ENCODE measurements around the gene DEXI.

The DEXI gene

GRCh38 chr16:10942352-10943063 is at the start of gene DEXI:
TSS of gene DEXI (minus strand) at chr16:10942468. CDS start at chr16:10942005, 463 bp downstream.
- DNase-seq (ENCODE audit: low spot score): peak; percentile 92

GRCh38 chr16:10990378-10990777 is 48.1 kb upstream of the DEXI start:
- no peak for DNase-seq (ENCODE audit: low spot score)

GRCh38 chr16:10989559-10989958 is 47.3 kb upstream of the DEXI start:
- peak; percentile 25 for DNase-seq (ENCODE audit: low spot score)

- no peak for DNase-seq (ENCODE audit: low spot score)
Measured at GRCh38 chr16:10988879-10989278, 46.6 kb upstream of the DEXI start.

DNA sequence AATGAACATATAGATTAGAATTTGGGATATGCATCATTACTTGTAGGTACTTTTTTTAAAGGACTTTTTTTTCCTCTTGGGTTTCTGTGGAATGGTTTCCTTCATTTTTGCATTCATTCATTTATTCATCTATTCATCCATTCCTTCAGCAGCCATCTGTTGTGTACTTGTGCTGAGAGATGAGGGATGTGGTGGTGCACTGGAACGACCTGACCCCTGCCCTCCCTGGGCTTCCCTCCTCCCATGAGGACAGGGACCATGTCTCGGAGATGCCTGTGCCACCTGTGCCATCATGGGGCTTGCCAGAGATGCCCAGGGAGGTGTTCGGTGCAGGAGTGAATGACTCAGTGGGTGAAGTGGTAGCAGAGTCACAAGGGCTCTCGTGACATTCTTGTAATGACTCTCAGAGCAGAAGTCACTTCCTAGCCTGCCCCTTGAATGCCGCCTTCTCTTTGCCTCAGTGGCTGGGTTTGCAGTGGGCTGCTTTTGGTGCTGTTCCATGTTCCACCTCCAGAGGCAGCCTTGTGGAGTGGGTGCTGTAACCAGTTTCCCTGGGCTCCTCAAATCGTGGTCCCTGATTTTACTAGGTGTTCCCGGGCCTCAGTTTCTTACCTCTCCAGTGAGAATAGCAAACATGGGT is 46.0 kb upstream of the DEXI start:
- no peak for DNase-seq (ENCODE audit: low spot score)

- DNase-seq (ENCODE audit: low spot score): no peak
Measured at GRCh38 chr16:10987361-10988163, 45.3 kb upstream of the DEXI start.

DNA sequence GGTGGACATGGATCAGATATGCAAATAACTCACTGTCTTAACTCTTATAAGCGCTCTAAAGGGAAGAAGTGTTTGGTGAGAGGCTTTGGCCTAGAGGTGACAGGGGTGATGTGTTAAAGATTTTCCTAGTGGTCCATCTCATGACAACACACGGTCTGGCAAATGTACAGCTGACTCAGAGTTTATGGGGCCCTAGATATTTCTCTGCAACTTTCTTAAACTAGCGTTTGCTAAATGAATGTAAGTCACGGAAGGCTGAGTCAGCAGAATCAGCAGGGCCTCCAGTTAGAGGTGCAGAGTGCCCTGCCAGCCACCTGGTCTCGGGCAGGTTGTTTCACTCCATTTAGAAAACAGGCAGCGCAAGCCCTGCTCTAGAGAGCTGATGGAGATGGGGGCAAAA is 42.2 kb upstream of the DEXI start:
- no peak for DNase-seq (ENCODE audit: low spot score)

DNA sequence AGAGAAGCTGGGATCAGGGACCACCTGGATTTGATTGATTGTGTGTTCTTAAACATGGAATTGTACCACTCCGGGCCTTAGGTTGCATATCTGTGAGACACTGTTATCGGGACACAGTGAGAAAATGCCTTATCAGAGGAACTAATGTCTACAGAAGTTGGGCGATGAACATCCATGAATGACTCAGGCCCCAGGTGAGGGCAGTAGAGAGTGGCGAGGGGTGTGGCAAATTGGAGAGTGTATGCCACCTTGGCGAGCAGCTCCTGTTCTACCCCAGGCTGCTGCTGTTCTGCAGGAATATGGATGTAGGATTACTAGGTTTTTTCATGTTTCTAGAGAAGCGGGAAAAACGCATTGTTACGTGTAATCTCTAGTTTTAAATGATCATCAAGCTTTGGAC is 40.9 kb upstream of the DEXI start:
- no peak for DNase-seq (ENCODE audit: low spot score)

GRCh38 chr16:10982465-10983150 is 40.3 kb upstream of the DEXI start:
- no peak for DNase-seq (ENCODE audit: low spot score)

DNA sequence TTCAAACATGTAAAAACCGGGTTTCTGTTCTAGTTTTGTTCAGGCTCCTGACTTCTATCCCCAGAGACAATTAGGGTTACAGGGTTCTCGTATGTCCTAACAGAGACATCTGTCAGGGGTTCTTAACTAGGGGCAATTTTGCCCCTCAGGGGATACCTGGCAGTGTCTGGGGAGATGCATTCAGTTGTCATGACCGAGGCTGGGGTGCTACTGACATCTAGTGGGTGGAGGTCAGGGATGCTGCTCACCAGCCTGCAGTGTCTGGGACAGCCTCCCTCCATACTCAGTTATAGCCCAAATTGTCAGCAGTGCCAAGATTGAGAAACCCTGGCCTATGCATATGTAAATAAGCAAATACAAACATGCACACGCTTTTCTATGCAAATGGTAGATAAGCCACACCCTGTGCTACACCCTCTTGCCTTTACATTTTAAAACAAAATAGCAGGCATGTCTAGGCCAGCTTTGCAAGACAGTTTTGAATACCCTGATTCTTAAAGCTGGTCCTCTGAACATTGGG is 39.5 kb upstream of the DEXI start:
- DNase-seq (ENCODE audit: low spot score): no peak

GRCh38 chr16:10980813-10981212 is 38.5 kb upstream of the DEXI start:
- peak; percentile 18 for DNase-seq (ENCODE audit: low spot score)

DNA sequence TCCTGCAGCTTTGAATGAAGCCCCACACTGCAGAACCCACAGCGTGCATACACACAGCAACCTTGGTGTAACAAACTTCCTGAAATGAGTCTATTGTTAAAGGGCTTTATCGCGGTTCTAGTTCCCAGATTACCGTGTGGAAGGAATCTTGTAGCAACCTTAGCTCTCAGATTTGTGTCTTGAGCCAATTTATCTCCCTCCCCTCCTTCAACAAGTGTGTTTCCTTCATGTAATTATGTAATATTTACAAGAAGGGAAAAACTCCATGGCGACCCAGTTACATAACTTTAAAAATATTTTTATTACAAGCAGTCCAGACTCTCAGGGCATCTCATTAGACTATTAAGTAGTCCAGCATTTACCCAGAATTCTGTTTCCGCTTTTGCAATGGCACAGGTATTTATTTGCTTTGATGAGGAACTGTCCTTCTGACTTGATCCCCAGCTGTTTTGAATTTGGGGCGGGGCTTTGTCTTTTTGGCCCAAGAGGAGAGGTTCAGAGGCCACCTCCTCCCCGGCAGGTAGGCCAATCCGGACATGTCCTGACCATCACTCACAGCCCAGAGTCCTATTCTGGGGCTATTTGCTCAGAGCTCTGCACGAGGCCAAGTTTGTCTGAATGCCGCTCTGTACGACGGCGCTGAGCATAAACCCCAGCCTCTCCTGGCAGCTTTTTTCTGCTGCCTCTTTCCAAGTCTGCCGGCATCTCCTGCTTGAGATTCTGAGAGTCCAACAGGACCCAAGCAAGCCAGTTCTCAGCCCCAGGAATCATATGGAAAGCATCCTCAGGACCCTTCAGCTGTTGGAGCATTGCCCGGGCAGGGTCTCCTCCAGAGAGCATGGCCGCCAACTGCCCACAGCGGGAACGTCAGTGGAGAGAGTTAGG is 37.7 kb upstream of the DEXI start:
- DNase-seq (ENCODE audit: low spot score): peak; percentile 36

GRCh38 chr16:10978871-10979446 is 36.7 kb upstream of the DEXI start:
- no peak for DNase-seq (ENCODE audit: low spot score)

DNA sequence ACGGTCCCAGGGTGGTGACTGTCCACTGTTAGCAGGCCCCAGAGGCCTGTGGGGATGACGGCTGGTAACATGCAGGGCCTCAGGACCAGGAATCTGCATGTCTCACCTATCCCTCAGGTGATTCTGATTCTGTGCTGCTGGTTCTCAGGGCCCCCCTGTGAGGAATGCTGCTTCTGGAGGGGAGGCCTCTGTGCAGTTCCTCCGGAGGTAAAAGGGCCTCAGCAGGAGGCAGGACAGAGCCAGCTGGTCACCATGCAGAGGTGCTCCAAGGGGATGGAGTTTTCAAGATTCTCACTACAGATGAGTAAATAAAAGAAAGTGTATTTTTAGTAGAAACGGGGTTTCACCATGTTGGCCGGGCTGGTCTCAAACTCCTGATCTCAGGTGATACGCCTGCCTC is 35.9 kb upstream of the DEXI start:
- DNase-seq (ENCODE audit: low spot score): no peak

- DNase-seq (ENCODE audit: low spot score): no peak
Measured at GRCh38 chr16:10976634-10977033, 34.4 kb upstream of the DEXI start.

GRCh38 chr16:10972819-10973464 is 30.7 kb upstream of the DEXI start:
- no peak for DNase-seq (ENCODE audit: low spot score)

GRCh38 chr16:10972108-10972818 is 30.0 kb upstream of the DEXI start:
- DNase-seq (ENCODE audit: low spot score): no peak

DNA sequence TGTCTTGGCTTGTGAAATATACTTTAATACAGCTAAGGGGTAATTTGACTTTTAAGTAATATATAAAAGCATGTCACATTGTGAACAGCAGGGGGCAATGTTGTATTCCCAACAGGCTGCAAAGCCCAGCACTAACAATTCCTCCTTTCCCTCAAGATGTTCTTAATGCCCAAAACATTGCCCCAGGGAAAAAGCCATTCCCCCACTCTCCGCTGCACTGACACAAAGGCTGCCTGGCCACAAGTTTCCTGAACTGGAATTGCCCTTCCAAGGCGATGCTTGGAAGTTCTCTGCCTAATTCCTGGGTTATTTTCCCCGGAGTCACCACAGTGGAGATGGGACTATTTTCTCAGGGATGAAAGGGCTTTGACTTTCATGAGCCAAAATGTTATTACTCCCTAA is 29.3 kb upstream of the DEXI start:
- DNase-seq (ENCODE audit: low spot score): peak; percentile 82

DNA sequence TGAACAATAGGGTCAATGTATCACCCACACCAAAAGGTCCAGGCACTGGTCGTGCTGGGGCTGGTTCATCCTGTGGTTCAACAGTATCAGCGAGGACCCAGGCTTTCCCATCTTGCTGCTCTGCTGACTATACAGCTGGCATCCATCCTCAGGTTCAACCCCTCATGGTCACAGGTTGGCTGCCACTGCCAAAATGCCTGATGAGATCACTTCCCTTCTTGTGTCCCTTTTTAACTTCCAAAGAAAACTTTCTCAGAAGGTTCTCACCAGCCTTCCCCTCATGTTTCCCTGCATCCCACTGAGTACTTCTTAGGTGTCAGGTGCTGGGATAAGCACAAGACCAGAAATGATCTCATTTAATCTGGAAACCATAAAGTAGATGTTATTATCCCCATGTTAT is 27.8 kb upstream of the DEXI start:
- DNase-seq (ENCODE audit: low spot score): no peak

- DNase-seq (ENCODE audit: low spot score): no peak
Measured at GRCh38 chr16:10969615-10970014, 27.3 kb upstream of the DEXI start.
